Gastrocnemius medialis (tissue), 4 donors: ENCODE results near the gene AFDN. TPM values are rescaled to one million over a fixed set of nuclear protein-coding genes. Genes with fewer than 3 reads are reported as not detected.

Experiments used
- ATAC-seq, 2 donors: fragments of 150-250 bp; one replicate each; pipeline ENCODE4 v1.9.1; 2016
- DNase-seq, 2 donors: peaks; one replicate each; pipeline ENCODE4 v3.0.0-alpha.2; 2019
- H3K27ac ChIP-seq, 4 donors: fragments of 200-600 bp; sonication (generic); 1 replicate in 1 of 4; 2 replicates in 3 of 4; pipeline ENCODE4 v1.5.1; 2016 to 2018; ENCODE audit warnings: mild to moderate bottlenecking in 2 of 4, moderate library complexity in 1 of 4
- H3K27me3 ChIP-seq, 3 donors: fragments of 200-600 bp; sonication (generic) in 2 of 3; 1 replicate in 1 of 3; 2 replicates in 2 of 3; pipeline versions ENCODE4 v1.5.1 to v1.6.0; 2016 to 2019; ENCODE audit warnings: mild to moderate bottlenecking in 1 of 3, moderate library complexity in 1 of 3
- H3K36me3 ChIP-seq, 2 donors: fragments of 200-600 bp; sonication (generic) in 1 of 2; one replicate each; pipeline ENCODE4 v1.5.1; 2017 to 2018
- H3K4me1 ChIP-seq, 2 donors: fragments of 200-600 bp; sonication (generic) in 1 of 2; one replicate each; pipeline ENCODE4 v1.5.1; 2016 to 2017; ENCODE audit warnings: mild to moderate bottlenecking in 2 of 2
- H3K4me3 ChIP-seq, 4 donors: fragments of 200-600 bp; sonication (generic) in 3 of 4; 1 replicate in 1 of 4; 2 replicates in 3 of 4; pipeline ENCODE4 v1.5.1; 2016 to 2019; ENCODE audit warnings: mild to moderate bottlenecking in 2 of 4
- H3K9me3 ChIP-seq, 3 donors: fragments of 200-600 bp; sonication (generic) in 2 of 3; 1 replicate in 1 of 3; 2 replicates in 2 of 3; pipeline ENCODE4 v1.5.1; 2016 to 2019
- CTCF ChIP-seq, 5 experiments: fragments of 450-650 bp in 3 of 5; fragments of 200-600 bp in 2 of 5; sonication (generic) in 2 of 5; IDR thresholded peaks in 4 of 5; conservative IDR thresholded peaks in 1 of 5; 1 replicate in 4 of 5; 2 replicates in 1 of 5; pipeline ENCODE4 v1.5.1; 2016 to 2019; ENCODE audit warnings: antibody characterized with exemption in 5 of 5, mild to moderate bottlenecking in 3 of 5, moderate library complexity in 3 of 5
- POLR2A ChIP-seq, 2 donors: fragments of 450-650 bp; IDR thresholded peaks; one replicate each; pipeline ENCODE4 v1.6.1; 2017; ENCODE audit warnings: antibody characterized with exemption in 2 of 2, mild to moderate bottlenecking in 2 of 2, moderate library complexity in 2 of 2
- in situ Hi-C, 4 donors: fragments of 200-750 bp; cut with MboI; loops; one replicate each; pipeline versions ENCODE4 v1.15.0 to v1.8.0; 2017; ENCODE audit warnings: low sequenced_read_pairs in 4 of 4
- intact Hi-C: fragments of 100-400 bp; cut with DNase I; formaldehyde crosslinking; loops from one replicate; pipeline ENCODE4 v1.15.1; 2023; ENCODE audit warnings: low total_unique reads
- total RNA-seq, 4 donors: library from RNA; depleted of rRNA; stranded (reverse); fragments of >200 nt; gene quantifications; one replicate each; pipeline versions ENCODE4 v1.1.0 to v1.2.3, GENCODE V29; 2016

Gene AFDN
- total RNA-seq, 4 donors from 2014 or later, result 22.2 to 66.0 (median 30.0) TPM

- peaks cover 0 to 11% of the 10 kb centered on the region in 2 donors for H3K4me1 ChIP-seq
- H3K27ac ChIP-seq, result peak overlapping the region in 3 of 4 donors; percentile 60 to 75 (median 73)
- H3K4me3 ChIP-seq, result no peak overlapping the region
- intact Hi-C loops, result no loop called here
- in situ Hi-C loops, result no loop called here
- ATAC-seq (no peak), DNase-seq (no peak)
- no peaks in the 10 kb centered on the region for H3K27me3 ChIP-seq
- no peaks in the 10 kb centered on the region for H3K9me3 ChIP-seq
- H3K36me3 ChIP-seq, result peaks cover 0 to 47% of the 10 kb centered on the region in 2 donors
- TF ChIP-seq CTCF (IDR thresholded peaks at IDR 0.05 in 4 of 5, conservative IDR thresholded peaks at IDR 0.05 in 1 of 5) (peak in 2 of 5 experiments; percentile 11 to 33), POLR2A (IDR thresholded peaks at IDR 0.05) (no peak)
These were observed 141.4 kb downstream of the AFDN start for GRCh38 chr6:167968091-167968490.

GRCh38 chr6:167970230-167970629 is 143.5 kb downstream of the AFDN start:
- DNase-seq (no peak), ATAC-seq (peak in 1 of 2 donors; percentile 31)
- Histone ChIP-seq H3K9me3 (no peaks in the 10 kb centered on the region), H3K36me3 (peaks cover 0 to 36% of the 10 kb centered on the region in 2 donors), H3K27me3 (no peaks in the 10 kb centered on the region), H3K4me3 (no peak overlapping the region), H3K4me1 (peaks cover 2 to 5% of the 10 kb centered on the region in 2 donors), H3K27ac (peak overlapping the region; percentile 10 to 73 (median 46))
- TF ChIP-seq CTCF (IDR thresholded peaks at IDR 0.05 in 4 of 5, conservative IDR thresholded peaks at IDR 0.05 in 1 of 5) (no peak), POLR2A (IDR thresholded peaks at IDR 0.05) (no peak)
- in situ Hi-C loops (no loop called here), intact Hi-C loops (no loop called here)

- DNase-seq, result no peak
- peak overlapping the region in 3 of 4 donors; percentile 26 to 73 (median 40) for H3K27ac ChIP-seq
- no peak overlapping the region for H3K4me3 ChIP-seq
- in situ Hi-C loops, result no loop called here
- H3K9me3 ChIP-seq, result no peaks in the 10 kb centered on the region
- peaks cover 2 to 6% of the 10 kb centered on the region in 2 donors for H3K4me1 ChIP-seq
- no peak for ATAC-seq
- peaks cover 0 to 20% of the 10 kb centered on the region in 2 donors for H3K36me3 ChIP-seq
- TF ChIP-seq CTCF (IDR thresholded peaks at IDR 0.05 in 4 of 5, conservative IDR thresholded peaks at IDR 0.05 in 1 of 5), result no peak
- TF ChIP-seq POLR2A (IDR thresholded peaks at IDR 0.05), result no peak
- H3K27me3 ChIP-seq, result no peaks in the 10 kb centered on the region
- intact Hi-C loops, result no loop called here
These were observed 145.5 kb downstream of the AFDN start for GRCh38 chr6:167972193-167972592.

- intact Hi-C loops (no loop called here), in situ Hi-C loops (no loop called here)
- no peak for ATAC-seq
- H3K4me3 ChIP-seq, result no peak overlapping the region
- H3K27ac ChIP-seq, result peak overlapping the region in 2 of 4 donors; percentile 11 to 39
- DNase-seq, result no peak
- H3K27me3 ChIP-seq, result no peaks in the 10 kb centered on the region
- H3K36me3 ChIP-seq, result peaks cover 0 to 19% of the 10 kb centered on the region in 2 donors
- TF ChIP-seq POLR2A (IDR thresholded peaks at IDR 0.05) (no peak), CTCF (IDR thresholded peaks at IDR 0.05 in 4 of 5, conservative IDR thresholded peaks at IDR 0.05 in 1 of 5) (no peak)
- H3K4me1 ChIP-seq, result peaks cover 2 to 6% of the 10 kb centered on the region in 2 donors
- no peaks in the 10 kb centered on the region for H3K9me3 ChIP-seq
These were observed 146.6 kb downstream of the AFDN start for GRCh38 chr6:167973148-167973885.
